Measurements from ENCODE around the gene RHBDF1.

GRCh38 chr16:72561-73548 is at the start of gene RHBDF1:
- TF ChIP-seq EZH2 (IDR thresholded peaks at IDR 0.05) (no peak), POLR2AphosphoS5 (IDR thresholded peaks at IDR 0.05; ENCODE audit: borderline replicate concordance, low read depth, low read length) (no peak), FOXP2 (optimal IDR thresholded peaks at IDR 0.05; ENCODE audit: control extremely low read depth, extremely low read length, insufficient read depth) (no peak)

Measured in SK-N-MC (cell line).